ENCODE measurements around the gene XRCC4. TPM values are rescaled to one million over a fixed set of nuclear protein-coding genes. Genes with fewer than 3 reads are reported as not detected.

The XRCC4 gene
- total and polyA plus RNA-seq, 12 donors: 2.4 to 15.8 (median 6.3) TPM

DNA sequence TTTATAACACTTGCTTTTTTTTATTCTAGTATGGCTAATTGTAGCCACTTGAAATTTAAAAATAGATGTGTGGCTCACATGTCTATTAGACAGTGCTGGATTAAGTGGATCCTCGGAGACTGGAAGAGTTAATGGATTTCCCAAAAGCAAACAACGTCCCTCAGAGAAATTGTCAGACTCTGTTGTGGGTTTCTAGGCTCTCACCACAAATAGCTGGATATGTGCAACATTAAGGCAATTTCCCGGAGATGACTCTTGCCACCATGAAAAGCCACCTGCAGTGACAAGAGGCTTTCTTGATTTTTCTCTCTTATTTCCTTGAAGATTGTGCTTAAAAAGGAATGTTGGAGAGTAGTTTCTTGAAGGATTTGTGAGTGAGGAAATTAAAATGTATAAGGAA is 43.3 kb upstream of the XRCC4 start:
- intact Hi-C loops (cut with DNase I): no loop called here
- 83 to 93% (median 84%) methylated on average over 3 of the region's 3 CpGs for WGBS, 4 donors
- H3K27ac ChIP-seq: no peak overlapping the region
- no peaks in the 10 kb centered on the region for H3K36me3 ChIP-seq (replicated peaks in 1 of 2)
- DNase-seq: no peak
- TF ChIP-seq, protein P1, sequence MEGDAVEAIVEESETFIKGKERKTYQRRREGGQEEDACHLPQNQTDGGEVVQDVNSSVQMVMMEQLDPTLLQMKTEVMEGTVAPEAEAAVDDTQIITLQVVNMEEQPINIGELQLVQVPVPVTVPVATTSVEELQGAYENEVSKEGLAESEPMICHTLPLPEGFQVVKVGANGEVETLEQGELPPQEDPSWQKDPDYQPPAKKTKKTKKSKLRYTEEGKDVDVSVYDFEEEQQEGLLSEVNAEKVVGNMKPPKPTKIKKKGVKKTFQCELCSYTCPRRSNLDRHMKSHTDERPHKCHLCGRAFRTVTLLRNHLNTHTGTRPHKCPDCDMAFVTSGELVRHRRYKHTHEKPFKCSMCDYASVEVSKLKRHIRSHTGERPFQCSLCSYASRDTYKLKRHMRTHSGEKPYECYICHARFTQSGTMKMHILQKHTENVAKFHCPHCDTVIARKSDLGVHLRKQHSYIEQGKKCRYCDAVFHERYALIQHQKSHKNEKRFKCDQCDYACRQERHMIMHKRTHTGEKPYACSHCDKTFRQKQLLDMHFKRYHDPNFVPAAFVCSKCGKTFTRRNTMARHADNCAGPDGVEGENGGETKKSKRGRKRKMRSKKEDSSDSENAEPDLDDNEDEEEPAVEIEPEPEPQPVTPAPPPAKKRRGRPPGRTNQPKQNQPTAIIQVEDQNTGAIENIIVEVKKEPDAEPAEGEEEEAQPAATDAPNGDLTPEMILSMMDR (IDR thresholded peaks at IDR 0.05): no peak
- TF ChIP-seq POLR2A (IDR thresholded peaks at IDR 0.05): no peak
- no peaks in the 10 kb centered on the region for H3K9me3 ChIP-seq (replicated peaks in 1 of 3)
- no peaks in the 10 kb centered on the region for H3K27me3 ChIP-seq
- no peak overlapping the region for H3K4me3 ChIP-seq
- H3K4me1 ChIP-seq (replicated peaks in 1 of 2): no peaks in the 10 kb centered on the region

GRCh38 chr5:83034528-83035207 is 42.7 kb upstream of the XRCC4 start:
- TF ChIP-seq, protein P1 (IDR thresholded peaks at IDR 0.05): no peak
- TF ChIP-seq POLR2A (IDR thresholded peaks at IDR 0.05): no peak
- Histone ChIP-seq H3K9me3 (replicated peaks in 1 of 3) (no peaks in the 10 kb centered on the region), H3K27ac (no peak overlapping the region), H3K4me3 (no peak overlapping the region), H3K36me3 (replicated peaks in 1 of 2) (no peaks in the 10 kb centered on the region), H3K4me1 (replicated peaks in 1 of 2) (no peaks in the 10 kb centered on the region), H3K27me3 (no peaks in the 10 kb centered on the region)
- DNase-seq: no peak
- intact Hi-C loops (cut with DNase I): no loop called here
- 85 to 88% (median 87%) methylated on average over 4 of the region's 4 CpGs for whole genome bisulfite sequencing, 4 donors

DNA sequence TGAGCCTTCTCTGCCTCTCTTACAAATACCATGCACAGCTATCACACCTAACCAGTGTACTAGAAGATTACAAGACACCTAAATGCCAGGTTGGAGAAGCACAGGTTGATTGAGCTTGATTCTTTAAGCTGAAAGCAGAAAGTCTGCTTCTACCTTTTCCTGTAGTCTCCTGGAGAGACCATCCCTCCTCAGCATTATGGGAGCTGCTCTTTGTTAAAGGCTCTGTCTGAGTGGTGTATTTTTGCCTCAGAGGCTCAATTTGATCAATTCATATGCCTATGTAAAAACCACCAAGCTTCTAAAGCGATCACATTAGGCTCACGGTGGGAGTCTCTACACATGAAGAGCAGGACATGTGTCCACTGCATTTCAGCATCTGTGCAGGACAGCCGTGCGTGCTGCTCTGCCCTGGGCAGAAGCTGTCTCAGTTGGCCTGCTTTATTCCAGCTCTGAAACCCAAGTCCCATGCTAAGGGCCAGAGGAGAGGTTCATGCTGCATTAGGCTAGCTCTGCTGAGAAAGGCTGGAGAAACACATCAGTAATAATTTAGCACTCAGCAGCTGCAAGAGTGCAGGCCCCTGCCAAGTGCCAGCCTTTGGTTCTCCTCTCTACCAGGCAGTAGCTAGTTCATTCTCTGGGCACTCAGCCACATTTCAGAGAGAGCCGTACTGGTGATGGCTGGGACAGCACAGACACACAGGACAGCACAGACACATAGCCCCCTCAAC is 41.8 kb upstream of the XRCC4 start:
- no peak overlapping the region for H3K27ac ChIP-seq
- no peaks in the 10 kb centered on the region for H3K36me3 ChIP-seq (replicated peaks in 1 of 2)
- H3K9me3 ChIP-seq (replicated peaks in 1 of 3): no peaks in the 10 kb centered on the region
- DNase-seq: peak; percentile 30 to 84 (median 46)
- H3K4me1 ChIP-seq (replicated peaks in 1 of 2): no peaks in the 10 kb centered on the region
- intact Hi-C loops (cut with DNase I): no loop called here
- H3K27me3 ChIP-seq: no peaks in the 10 kb centered on the region
- TF ChIP-seq, protein P1 (IDR thresholded peaks at IDR 0.05): no peak
- no peak for TF ChIP-seq POLR2A (IDR thresholded peaks at IDR 0.05)
- WGBS, 4 donors: 73 to 98% (median 78%) methylated on average over 4 to 5 of the region's 5 CpGs
- H3K4me3 ChIP-seq: no peak overlapping the region

DNA sequence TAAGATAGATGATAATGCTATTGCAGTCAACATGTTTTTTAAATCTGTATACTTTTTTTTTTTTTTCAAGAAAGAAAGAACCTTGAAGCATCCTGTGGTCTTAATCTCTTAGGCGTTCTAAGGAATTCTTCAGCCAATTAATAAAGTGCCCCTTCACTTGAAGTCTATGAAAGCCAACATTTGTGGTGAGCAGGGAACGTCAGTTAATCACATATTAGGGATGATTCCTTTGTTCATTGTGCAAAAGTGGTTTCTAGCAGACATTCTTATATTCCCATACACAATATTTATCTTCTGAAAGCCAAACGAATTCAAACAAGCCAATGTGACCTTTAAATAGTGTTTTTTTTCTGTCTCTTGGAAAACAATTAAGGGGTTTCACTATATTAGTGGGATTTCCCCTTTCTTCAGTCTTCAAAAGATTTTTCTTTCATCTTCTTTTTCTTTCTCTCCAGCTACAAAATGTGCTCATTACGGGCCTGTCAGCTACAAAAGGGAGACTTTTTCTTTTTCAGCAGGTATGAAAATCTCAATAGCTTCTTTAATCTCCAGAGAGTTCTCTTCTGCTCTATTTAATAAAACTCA is 40.3 kb upstream of the XRCC4 start:
- no peak for DNase-seq
- 67 to 79% (median 76%) methylated on average over 4 of the region's 4 CpGs for WGBS, 4 donors
- Histone ChIP-seq H3K36me3 (replicated peaks in 1 of 2) (no peaks in the 10 kb centered on the region), H3K4me1 (replicated peaks in 1 of 2) (no peaks in the 10 kb centered on the region), H3K9me3 (replicated peaks in 1 of 3) (no peaks in the 10 kb centered on the region), H3K27me3 (no peaks in the 10 kb centered on the region), H3K27ac (no peak overlapping the region), H3K4me3 (no peak overlapping the region)
- intact Hi-C loops (cut with DNase I): no loop called here
- TF ChIP-seq, protein P1 (IDR thresholded peaks at IDR 0.05): no peak

Measured in adrenal gland (tissue), 12 donors.